Duodenal mucosa (tissue), 2 donors: Measurements from ENCODE around the gene GAS2L1.

ENCODE experiments used
- H3K27ac ChIP-seq: one replicate; pipeline ENCODE4 v1.7.0; 2013; ENCODE audit warnings: low read depth, low read length
- H3K27me3 ChIP-seq, 2 donors: one replicate each; pipeline ENCODE4 v1.7.0; 2013; ENCODE audit warnings: low read length in 2 of 2, control low read depth in 1 of 2; ENCODE audit not compliant: insufficient read depth in 2 of 2, control insufficient read depth in 1 of 2
- H3K36me3 ChIP-seq, 2 donors: one replicate each; pipeline ENCODE4 v1.7.0; 2013; ENCODE audit warnings: low read length in 2 of 2, control low read depth in 1 of 2; ENCODE audit not compliant: insufficient read depth in 2 of 2, control insufficient read depth in 1 of 2
- H3K4me1 ChIP-seq, 2 donors: one replicate each; pipeline ENCODE4 v1.7.0; 2013; ENCODE audit warnings: low read length in 2 of 2, control low read depth in 1 of 2; ENCODE audit not compliant: insufficient read depth in 2 of 2, control insufficient read depth in 1 of 2
- H3K4me3 ChIP-seq, 2 donors: one replicate each; pipeline ENCODE4 v1.7.0; 2013; ENCODE audit warnings: low read length in 2 of 2, low read depth in 1 of 2
- H3K9ac ChIP-seq, 2 donors: one replicate each; pipeline ENCODE4 v1.7.0; 2013; ENCODE audit warnings: low read length in 2 of 2, low read depth in 1 of 2
- H3K9me3 ChIP-seq, 2 donors: one replicate each; pipeline ENCODE4 v1.7.0; 2013; ENCODE audit warnings: low read length in 2 of 2, control low read depth in 1 of 2; ENCODE audit not compliant: control insufficient read depth in 1 of 2

Gene GAS2L1

GRCh38 chr22:29326481-29326880 is 20.0 kb downstream of the GAS2L1 start:
- H3K9me3 ChIP-seq = no peaks in the 10 kb centered on the region
- H3K4me3 ChIP-seq = no peak overlapping the region
- H3K27ac ChIP-seq = no peak overlapping the region
- H3K9ac ChIP-seq = no peak overlapping the region
- no peaks in the 10 kb centered on the region for H3K27me3 ChIP-seq
- peaks cover 0 to 3% of the 10 kb centered on the region in 2 donors for H3K4me1 ChIP-seq
- H3K36me3 ChIP-seq = peaks cover 11 to 60% of the 10 kb centered on the region in 2 donors

- Histone ChIP-seq H3K4me1 (peaks cover 0 to 3% of the 10 kb centered on the region in 2 donors), H3K9ac (no peak overlapping the region), H3K27ac (no peak overlapping the region), H3K27me3 (no peaks in the 10 kb centered on the region), H3K4me3 (no peak overlapping the region), H3K36me3 (peaks cover 11 to 65% of the 10 kb centered on the region in 2 donors), H3K9me3 (no peaks in the 10 kb centered on the region)
Observed at GRCh38 chr22:29327089-29327764, 20.8 kb downstream of the GAS2L1 start.

- H3K9ac ChIP-seq = no peak overlapping the region
- H3K9me3 ChIP-seq = no peaks in the 10 kb centered on the region
- H3K4me1 ChIP-seq = peaks cover 0 to 3% of the 10 kb centered on the region in 2 donors
- H3K4me3 ChIP-seq = no peak overlapping the region
- H3K27me3 ChIP-seq = no peaks in the 10 kb centered on the region
- H3K27ac ChIP-seq = no peak overlapping the region
- peaks cover 11 to 73% of the 10 kb centered on the region in 2 donors for H3K36me3 ChIP-seq
Observed at GRCh38 chr22:29328055-29328454, 21.6 kb downstream of the GAS2L1 start.

GRCh38 chr22:29328566-29329500 is 22.4 kb downstream of the GAS2L1 start:
- H3K4me3 ChIP-seq = no peak overlapping the region
- H3K27me3 ChIP-seq = no peaks in the 10 kb centered on the region
- H3K9ac ChIP-seq = no peak overlapping the region
- peaks cover 0 to 3% of the 10 kb centered on the region in 2 donors for H3K4me1 ChIP-seq
- peaks cover 11 to 81% of the 10 kb centered on the region in 2 donors for H3K36me3 ChIP-seq
- no peaks in the 10 kb centered on the region for H3K9me3 ChIP-seq
- no peak overlapping the region for H3K27ac ChIP-seq

GRCh38 chr22:29329581-29329980 is 23.1 kb downstream of the GAS2L1 start:
- Histone ChIP-seq H3K9me3 (no peaks in the 10 kb centered on the region), H3K9ac (no peak overlapping the region), H3K4me3 (no peak overlapping the region), H3K27me3 (no peaks in the 10 kb centered on the region), H3K27ac (no peak overlapping the region), H3K4me1 (peaks cover 0 to 3% of the 10 kb centered on the region in 2 donors), H3K36me3 (peaks cover 11 to 88% of the 10 kb centered on the region in 2 donors)

- no peak overlapping the region for H3K9ac ChIP-seq
- H3K9me3 ChIP-seq = no peaks in the 10 kb centered on the region
- H3K36me3 ChIP-seq = peaks cover 11 to 93% of the 10 kb centered on the region in 2 donors
- H3K27me3 ChIP-seq = no peaks in the 10 kb centered on the region
- peaks cover 0 to 3% of the 10 kb centered on the region in 2 donors for H3K4me1 ChIP-seq
- H3K4me3 ChIP-seq = no peak overlapping the region
- H3K27ac ChIP-seq = no peak overlapping the region
Observed at GRCh38 chr22:29330291-29330690, 23.8 kb downstream of the GAS2L1 start.

- peaks cover 11 to 95% of the 10 kb centered on the region in 2 donors for H3K36me3 ChIP-seq
- H3K9ac ChIP-seq = no peak overlapping the region
- H3K4me1 ChIP-seq = peaks cover 0 to 3% of the 10 kb centered on the region in 2 donors
Observed at GRCh38 chr22:29330753-29331152, 24.3 kb downstream of the GAS2L1 start.

GRCh38 chr22:29331213-29331612 is 24.8 kb downstream of the GAS2L1 start:
- no peak overlapping the region for H3K4me3 ChIP-seq
- H3K27ac ChIP-seq = no peak overlapping the region
- no peaks in the 10 kb centered on the region for H3K9me3 ChIP-seq
- peaks cover 0 to 3% of the 10 kb centered on the region in 2 donors for H3K4me1 ChIP-seq
- peaks cover 16 to 96% of the 10 kb centered on the region in 2 donors for H3K36me3 ChIP-seq
- H3K9ac ChIP-seq = no peak overlapping the region
- H3K27me3 ChIP-seq = no peaks in the 10 kb centered on the region

More at GRCh38 chr22:29330753-29331152, 24.3 kb downstream of the GAS2L1 start:
- no peaks in the 10 kb centered on the region for H3K9me3 ChIP-seq
- H3K27me3 ChIP-seq = no peaks in the 10 kb centered on the region
- H3K4me3 ChIP-seq = no peak overlapping the region
- no peak overlapping the region for H3K27ac ChIP-seq

- Histone ChIP-seq H3K4me1 (peaks cover 0 to 3% of the 10 kb centered on the region in 2 donors), H3K9ac (no peak overlapping the region), H3K4me3 (no peak overlapping the region), H3K9me3 (no peaks in the 10 kb centered on the region), H3K36me3 (peaks cover 19 to 96% of the 10 kb centered on the region in 2 donors), H3K27me3 (no peaks in the 10 kb centered on the region), H3K27ac (no peak overlapping the region)
Observed at GRCh38 chr22:29331658-29332300, 25.3 kb downstream of the GAS2L1 start.
